ENCODE measurements around the gene CARD8. TPM values are rescaled to one million over a fixed set of nuclear protein-coding genes. Genes with fewer than 3 reads are reported as not detected.
"Not testable (repeated sequence)": the region's sequence is repeated elsewhere in the genome, so short reads cannot be mapped to it uniquely, and the experiment has no call there.

CARD8 gene, protein sequence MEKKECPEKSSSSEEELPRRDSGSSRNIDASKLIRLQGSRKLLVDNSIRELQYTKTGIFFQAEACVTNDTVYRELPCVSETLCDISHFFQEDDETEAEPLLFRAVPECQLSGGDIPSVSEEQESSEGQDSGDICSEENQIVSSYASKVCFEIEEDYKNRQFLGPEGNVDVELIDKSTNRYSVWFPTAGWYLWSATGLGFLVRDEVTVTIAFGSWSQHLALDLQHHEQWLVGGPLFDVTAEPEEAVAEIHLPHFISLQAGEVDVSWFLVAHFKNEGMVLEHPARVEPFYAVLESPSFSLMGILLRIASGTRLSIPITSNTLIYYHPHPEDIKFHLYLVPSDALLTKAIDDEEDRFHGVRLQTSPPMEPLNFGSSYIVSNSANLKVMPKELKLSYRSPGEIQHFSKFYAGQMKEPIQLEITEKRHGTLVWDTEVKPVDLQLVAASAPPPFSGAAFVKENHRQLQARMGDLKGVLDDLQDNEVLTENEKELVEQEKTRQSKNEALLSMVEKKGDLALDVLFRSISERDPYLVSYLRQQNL
- total RNA-seq (100 to 1,000 TPM; 301 to 314 TPM), polyA plus RNA-seq (100 to 1,000 TPM in 1 of 3 donors, 10 to 100 TPM in 2; 73.3 to 104 (median 87.7) TPM), total RNA-seq (69.2 to 343 (median 220) reads per million in 6 experiments)

DNA sequence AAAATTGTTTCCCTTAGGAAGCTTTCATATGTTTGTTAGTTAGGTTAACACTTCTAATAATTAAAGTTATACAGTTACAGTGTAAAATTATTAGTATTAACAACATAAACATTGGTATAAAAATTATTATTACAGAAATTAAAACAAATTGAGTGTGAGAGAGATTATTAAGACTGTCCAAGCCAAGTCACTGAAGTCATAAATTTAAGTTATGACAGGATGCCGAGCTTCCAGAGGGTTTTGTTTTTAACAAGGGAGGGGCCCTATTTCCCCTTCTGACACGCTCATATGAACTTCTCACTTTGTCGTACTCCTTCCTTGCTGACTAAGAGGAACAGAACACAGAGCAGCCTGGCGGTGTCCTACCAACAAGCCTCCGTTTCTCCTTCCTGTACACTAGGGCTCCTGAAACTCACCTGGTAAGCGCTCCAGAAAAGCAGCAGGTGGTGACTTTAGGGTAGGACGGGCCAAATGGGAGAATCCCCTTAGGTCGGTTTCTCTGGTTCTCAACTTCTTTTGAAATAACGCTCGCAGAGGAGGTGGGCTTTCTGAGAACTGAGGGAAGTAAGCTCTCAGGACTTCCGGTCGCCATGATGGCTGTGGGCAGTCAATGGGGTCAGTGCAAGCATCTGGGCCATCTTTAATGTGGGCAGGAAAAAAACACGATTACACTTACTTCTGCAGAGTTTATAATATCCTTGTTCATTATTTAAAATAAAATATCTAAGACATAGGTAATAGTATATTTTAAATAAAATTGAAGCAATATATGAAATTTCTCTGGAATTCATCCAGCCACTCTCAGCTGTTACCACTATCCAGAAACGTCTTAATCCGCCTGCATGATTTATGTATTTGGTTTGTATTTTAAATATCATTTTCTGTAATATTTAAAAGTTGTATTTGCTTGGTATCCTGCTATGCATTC, at the start of gene CARD8:
Gene CARD8, minus strand, starts transcription at position 537 of the 928 bp plus-strand sequence. CDS start 14,892 bp downstream, outside the sequence.
- no peaks in the 10 kb centered on the region for H3K27me3 Mint-ChIP-seq

DNA sequence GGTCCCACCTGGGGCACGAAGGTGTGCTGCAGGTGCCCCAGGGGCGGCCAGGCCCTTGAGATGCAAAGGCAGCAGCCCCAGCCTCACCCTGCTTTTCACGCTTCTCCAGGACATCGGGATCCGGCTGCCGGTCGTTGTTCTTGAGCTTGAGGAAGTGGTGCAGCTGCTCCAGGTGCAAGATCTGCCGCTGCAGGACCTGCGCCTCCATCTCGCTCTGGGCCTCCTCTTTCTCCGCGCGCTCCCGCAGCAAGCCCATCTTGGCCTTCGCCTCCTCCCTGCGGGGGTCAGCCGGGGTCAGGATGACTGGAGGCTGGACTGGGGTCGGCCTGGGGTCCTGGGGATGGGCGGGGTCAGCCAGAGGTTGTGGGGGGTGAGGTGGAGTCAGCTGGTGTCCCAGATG, 48.2 kb upstream of the CARD8 start:
- peaks cover 0 to 1% (median 0%) of the 10 kb centered on the region in 4 donors for H3K4me1 Mint-ChIP-seq
- no peaks in the 10 kb centered on the region for H3K9me3 Mint-ChIP-seq
- DNase-seq: no peak
- POLR2A ChIA-PET: interaction anchor here (0.6 kb wide), 1 partner anchor 77 kb away, joined by 3 read pairs; no protein-coding TSS in a partner anchor
- H3K4me3 Mint-ChIP-seq: no peak overlapping the region
- no peaks in the 10 kb centered on the region for H3K27me3 Mint-ChIP-seq
- no peak overlapping the region for H3K27ac Mint-ChIP-seq
- ATAC-seq: no peak
- H3K36me3 Mint-ChIP-seq: no peaks in the 10 kb centered on the region

More for the DNA sequence above, at the start of gene CARD8:
- DNase-seq (peak; percentile 54 to 93 (median 80)), ATAC-seq (peak; percentile 83 to 89)
- peaks cover 0 to 2% (median 0%) of the 10 kb centered on the region in 9 donors for H3K9me3 Mint-ChIP-seq
- peaks cover 26 to 84% (median 72%) of the 10 kb centered on the region in 4 donors for H3K4me1 Mint-ChIP-seq
- POLR2A ChIA-PET: interaction anchor here (0.5 to 1.8 kb wide), 14 partner anchors 10 to 1655 kb away, joined by 3 to 19 read pairs (median 4); partner anchors contain the start of genes EMP3, SYNGR4 and TMEM143
- H3K36me3 Mint-ChIP-seq: peaks cover 2 to 5% (median 4%) of the 10 kb centered on the region in 3 donors
- H3K27ac Mint-ChIP-seq: peak within 1 kb of the TSS; percentile 80 to 100 (median 98)
- H3K4me3 Mint-ChIP-seq: peak within 1 kb of the TSS; percentile 89 to 100 (median 98)

- Mint-ChIP-seq H3K36me3 (no peaks in the 10 kb centered on the region), H3K4me1 (peaks cover 0 to 1% (median 0%) of the 10 kb centered on the region in 4 donors), H3K4me3 (no peak overlapping the region), H3K9me3 (no peaks in the 10 kb centered on the region), H3K27me3 (no peaks in the 10 kb centered on the region), H3K27ac (no peak overlapping the region)
- no peak for DNase-seq
- POLR2A ChIA-PET: no interaction called here
- no peak for ATAC-seq
Measured at GRCh38 chr19:48303367-48303766, 47.7 kb upstream of the CARD8 start.

- Mint-ChIP-seq H3K9me3 (no peaks in the 10 kb centered on the region), H3K36me3 (no peaks in the 10 kb centered on the region), H3K4me1 (peaks cover 0 to 1% (median 0%) of the 10 kb centered on the region in 4 donors), H3K27ac (no peak overlapping the region), H3K4me3 (no peak overlapping the region), H3K27me3 (no peaks in the 10 kb centered on the region)
- ATAC-seq (no peak), DNase-seq (no peak)
- POLR2A ChIA-PET: no interaction called here
Measured at GRCh38 chr19:48302600-48302959, 46.9 kb upstream of the CARD8 start.

GRCh38 chr19:48301886-48302599, 46.3 kb upstream of the CARD8 start:
- H3K36me3 Mint-ChIP-seq: no peaks in the 10 kb centered on the region
- DNase-seq: no peak
- POLR2A ChIA-PET: no interaction called here
- no peak for ATAC-seq
- no peak overlapping the region for H3K27ac Mint-ChIP-seq
- H3K4me3 Mint-ChIP-seq: no peak overlapping the region
- H3K27me3 Mint-ChIP-seq: no peaks in the 10 kb centered on the region
- H3K9me3 Mint-ChIP-seq: no peaks in the 10 kb centered on the region
- H3K4me1 Mint-ChIP-seq: peaks cover 0 to 1% (median 0%) of the 10 kb centered on the region in 4 donors

- H3K4me1 Mint-ChIP-seq: peaks cover 0 to 1% (median 0%) of the 10 kb centered on the region in 4 donors
- DNase-seq: no peak
- no peak overlapping the region for H3K27ac Mint-ChIP-seq
- H3K27me3 Mint-ChIP-seq: peaks cover 0 to 15% (median 0%) of the 10 kb centered on the region in 5 donors
- no peak for ATAC-seq
- no peaks in the 10 kb centered on the region for H3K9me3 Mint-ChIP-seq
- no peaks in the 10 kb centered on the region for H3K36me3 Mint-ChIP-seq
- no peak overlapping the region for H3K4me3 Mint-ChIP-seq
- POLR2A ChIA-PET: interaction anchor here (0.5 kb wide), 1 partner anchor 75 kb away, joined by 3 read pairs; no protein-coding TSS in a partner anchor
Measured at GRCh38 chr19:48297975-48298374, 42.3 kb upstream of the CARD8 start.

GRCh38 chr19:48296963-48297734, 41.4 kb upstream of the CARD8 start:
- Mint-ChIP-seq H3K27me3 (peaks cover 0 to 15% (median 0%) of the 10 kb centered on the region in 5 donors), H3K4me1 (peaks cover 0 to 1% (median 0%) of the 10 kb centered on the region in 4 donors), H3K27ac (no peak overlapping the region), H3K9me3 (no peaks in the 10 kb centered on the region), H3K36me3 (no peaks in the 10 kb centered on the region), H3K4me3 (no peak overlapping the region)
- no peak for DNase-seq
- POLR2A ChIA-PET: interaction anchor here (0.5 kb wide), 1 partner anchor 74 kb away, joined by 3 read pairs; no protein-coding TSS in a partner anchor
- ATAC-seq: no peak

GRCh38 chr19:48295458-48295857, 39.7 kb upstream of the CARD8 start:
- Mint-ChIP-seq H3K4me3 (no peak overlapping the region), H3K9me3 (no peaks in the 10 kb centered on the region), H3K4me1 (peaks cover 1 to 7% (median 7%) of the 10 kb centered on the region in 4 donors), H3K27me3 (peaks cover 0 to 15% (median 0%) of the 10 kb centered on the region in 5 donors), H3K27ac (no peak overlapping the region), H3K36me3 (no peaks in the 10 kb centered on the region)
- POLR2A ChIA-PET: no interaction called here
- DNase-seq: no peak
- ATAC-seq: no peak

DNA sequence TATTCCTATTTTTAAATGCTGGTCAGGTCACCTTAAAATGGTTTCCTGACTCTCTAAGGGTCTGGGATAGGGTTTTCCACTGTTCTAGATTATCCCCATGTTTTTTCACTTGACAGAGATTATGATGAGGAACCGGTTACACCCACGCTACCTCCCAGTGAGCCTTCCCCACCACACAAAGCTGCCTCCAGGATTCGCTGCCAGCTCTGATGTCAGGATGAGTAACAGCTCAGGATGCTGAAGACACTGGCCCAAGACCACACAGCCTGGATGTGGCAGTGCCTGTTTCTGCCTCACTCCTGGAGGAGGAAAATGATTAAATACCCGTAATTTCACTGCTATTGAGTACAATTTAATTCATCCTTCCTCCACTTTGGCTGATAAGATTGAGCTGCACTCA, 37.1 kb upstream of the CARD8 start:
- ATAC-seq (no peak), DNase-seq (no peak)
- H3K27ac Mint-ChIP-seq: peak overlapping the region in 1 of 10 donors; percentile 27
- peaks cover 0 to 7% (median 7%) of the 10 kb centered on the region in 4 donors for H3K4me1 Mint-ChIP-seq
- POLR2A ChIA-PET: no interaction called here
- peaks cover 0 to 3% (median 0%) of the 10 kb centered on the region in 3 donors for H3K36me3 Mint-ChIP-seq
- peaks cover 0 to 15% (median 0%) of the 10 kb centered on the region in 5 donors for H3K27me3 Mint-ChIP-seq
- no peak overlapping the region for H3K4me3 Mint-ChIP-seq
- H3K9me3 Mint-ChIP-seq: no peaks in the 10 kb centered on the region

GRCh38 chr19:48291489-48291815, 35.7 kb upstream of the CARD8 start:
- DNase-seq, H3K36me3 Mint-ChIP-seq, H3K9me3 Mint-ChIP-seq, H3K4me1 Mint-ChIP-seq: not testable (repeated sequence)
- H3K27me3 Mint-ChIP-seq: peaks cover 0 to 12% (median 0%) of the 10 kb centered on the region in 5 donors
- H3K27ac Mint-ChIP-seq: peak overlapping the region in 1 of 10 donors; percentile 74
- ATAC-seq: peak in 1 of 2 donors; percentile 21
- POLR2A ChIA-PET: interaction anchor here (0.7 kb wide), 1 partner anchor 12 kb away, joined by 3 read pairs; no protein-coding TSS in a partner anchor
- peak overlapping the region; percentile 73 to 84 (median 80) for H3K4me3 Mint-ChIP-seq
